ENCODE data around the gene TMEM135.
A peak's percentile ranks its signal among the peaks of the same experiment; 100 is the strongest.

Gene TMEM135

DNA sequence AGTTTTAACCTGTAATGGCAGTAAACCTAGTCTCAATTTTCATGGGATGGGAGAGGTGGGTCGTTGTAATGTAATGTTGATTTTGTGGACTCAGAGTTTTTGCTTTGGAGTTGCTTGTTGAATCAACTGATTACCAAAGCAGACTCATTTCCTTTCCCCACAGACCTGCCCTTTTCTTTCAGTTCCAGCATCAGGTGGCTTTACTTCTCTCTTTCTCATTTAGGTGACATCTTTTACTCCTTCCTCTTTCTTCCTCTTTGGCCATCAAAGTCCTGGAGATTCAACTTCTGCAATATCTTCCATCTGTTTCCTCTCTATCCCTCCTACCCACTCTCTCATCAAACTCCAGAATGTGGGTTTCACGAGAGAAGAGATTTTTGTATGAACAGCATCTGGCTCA, 313.9 kb downstream of the TMEM135 start:
- TF ChIP-seq NFIC (IDR thresholded peaks at IDR 0.05) (no peak), EP300 (IDR thresholded peaks at IDR 0.05; ENCODE audit: borderline replicate concordance) (no peak), TEAD4 (IDR thresholded peaks at IDR 0.05) (no peak), CREB1 (IDR thresholded peaks at IDR 0.05; ENCODE audit: low read depth) (no peak), TCF12 (IDR thresholded peaks at IDR 0.05; ENCODE audit: low read depth) (no peak), EGR1 (IDR thresholded peaks at IDR 0.05) (no peak), CEBPB (IDR thresholded peaks at IDR 0.05) (no peak), YY1 (IDR thresholded peaks at IDR 0.05; ENCODE audit: low read depth) (no peak)
- TF ChIP-seq, protein P1, sequence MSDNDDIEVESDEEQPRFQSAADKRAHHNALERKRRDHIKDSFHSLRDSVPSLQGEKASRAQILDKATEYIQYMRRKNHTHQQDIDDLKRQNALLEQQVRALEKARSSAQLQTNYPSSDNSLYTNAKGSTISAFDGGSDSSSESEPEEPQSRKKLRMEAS (IDR thresholded peaks at IDR 0.05) = no peak
- TF ChIP-seq, protein P2, sequence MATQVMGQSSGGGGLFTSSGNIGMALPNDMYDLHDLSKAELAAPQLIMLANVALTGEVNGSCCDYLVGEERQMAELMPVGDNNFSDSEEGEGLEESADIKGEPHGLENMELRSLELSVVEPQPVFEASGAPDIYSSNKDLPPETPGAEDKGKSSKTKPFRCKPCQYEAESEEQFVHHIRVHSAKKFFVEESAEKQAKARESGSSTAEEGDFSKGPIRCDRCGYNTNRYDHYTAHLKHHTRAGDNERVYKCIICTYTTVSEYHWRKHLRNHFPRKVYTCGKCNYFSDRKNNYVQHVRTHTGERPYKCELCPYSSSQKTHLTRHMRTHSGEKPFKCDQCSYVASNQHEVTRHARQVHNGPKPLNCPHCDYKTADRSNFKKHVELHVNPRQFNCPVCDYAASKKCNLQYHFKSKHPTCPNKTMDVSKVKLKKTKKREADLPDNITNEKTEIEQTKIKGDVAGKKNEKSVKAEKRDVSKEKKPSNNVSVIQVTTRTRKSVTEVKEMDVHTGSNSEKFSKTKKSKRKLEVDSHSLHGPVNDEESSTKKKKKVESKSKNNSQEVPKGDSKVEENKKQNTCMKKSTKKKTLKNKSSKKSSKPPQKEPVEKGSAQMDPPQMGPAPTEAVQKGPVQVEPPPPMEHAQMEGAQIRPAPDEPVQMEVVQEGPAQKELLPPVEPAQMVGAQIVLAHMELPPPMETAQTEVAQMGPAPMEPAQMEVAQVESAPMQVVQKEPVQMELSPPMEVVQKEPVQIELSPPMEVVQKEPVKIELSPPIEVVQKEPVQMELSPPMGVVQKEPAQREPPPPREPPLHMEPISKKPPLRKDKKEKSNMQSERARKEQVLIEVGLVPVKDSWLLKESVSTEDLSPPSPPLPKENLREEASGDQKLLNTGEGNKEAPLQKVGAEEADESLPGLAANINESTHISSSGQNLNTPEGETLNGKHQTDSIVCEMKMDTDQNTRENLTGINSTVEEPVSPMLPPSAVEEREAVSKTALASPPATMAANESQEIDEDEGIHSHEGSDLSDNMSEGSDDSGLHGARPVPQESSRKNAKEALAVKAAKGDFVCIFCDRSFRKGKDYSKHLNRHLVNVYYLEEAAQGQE (IDR thresholded peaks at IDR 0.05; ENCODE audit: low read depth) = no peak
- TF ChIP-seq, protein P3, sequence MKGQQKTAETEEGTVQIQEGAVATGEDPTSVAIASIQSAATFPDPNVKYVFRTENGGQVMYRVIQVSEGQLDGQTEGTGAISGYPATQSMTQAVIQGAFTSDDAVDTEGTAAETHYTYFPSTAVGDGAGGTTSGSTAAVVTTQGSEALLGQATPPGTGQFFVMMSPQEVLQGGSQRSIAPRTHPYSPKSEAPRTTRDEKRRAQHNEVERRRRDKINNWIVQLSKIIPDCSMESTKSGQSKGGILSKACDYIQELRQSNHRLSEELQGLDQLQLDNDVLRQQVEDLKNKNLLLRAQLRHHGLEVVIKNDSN (IDR thresholded peaks at IDR 0.05) = no peak

DNA sequence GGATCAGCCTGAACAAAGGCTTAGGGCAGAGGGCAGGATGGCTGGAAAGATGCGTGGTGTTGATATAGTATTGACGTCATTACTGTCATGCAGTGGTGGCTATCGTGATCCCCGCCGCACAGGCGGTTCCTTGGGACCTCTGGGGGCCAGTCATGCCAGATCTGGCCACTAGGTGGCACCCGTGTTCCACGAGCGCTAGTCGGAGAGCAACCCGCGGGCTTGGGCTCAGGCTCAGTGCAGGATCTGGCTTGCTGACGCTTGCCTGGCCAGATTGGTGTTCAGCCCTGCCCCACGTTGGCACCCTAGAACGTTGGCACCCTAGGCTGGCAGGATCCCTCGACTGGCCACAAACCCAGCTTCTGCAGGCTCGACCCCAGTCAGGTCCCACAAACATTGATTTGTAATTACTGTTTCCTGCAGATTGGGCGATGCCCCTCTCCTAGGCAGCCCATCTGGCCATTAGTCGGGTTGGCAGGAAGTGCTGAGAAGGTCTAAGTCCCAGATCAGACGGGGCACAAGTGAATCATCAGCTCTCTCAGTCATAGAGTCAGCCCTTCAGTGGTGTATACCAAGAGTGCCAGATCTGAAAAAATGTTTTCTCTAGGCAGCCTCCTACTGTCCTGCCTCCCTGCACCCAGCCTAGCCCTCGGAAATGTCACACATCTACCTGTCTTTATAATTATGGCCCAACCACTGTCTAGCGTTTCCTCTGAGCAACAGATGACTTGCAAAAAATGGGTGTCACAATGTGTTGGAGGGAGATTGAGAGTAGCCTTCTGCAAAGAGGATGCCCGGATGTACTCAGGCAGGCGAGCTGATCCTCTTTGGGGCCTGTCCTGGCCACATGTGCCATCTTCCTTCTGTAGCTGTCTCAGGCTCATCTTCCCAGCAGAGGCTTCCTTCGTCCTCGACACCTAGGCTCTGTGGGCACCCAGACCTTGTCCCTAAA, 315.3 kb downstream of the TMEM135 start:
- peak; percentile 93 for TF ChIP-seq RAD21 (IDR thresholded peaks at IDR 0.05; ENCODE audit: low read depth)
- no peak for TF ChIP-seq TAF1 (IDR thresholded peaks at IDR 0.05; ENCODE audit: low read depth)
- no peak for TF ChIP-seq EP300 (IDR thresholded peaks at IDR 0.05; ENCODE audit: borderline replicate concordance)
- no peak for TF ChIP-seq TEAD4 (IDR thresholded peaks at IDR 0.05)

DNA sequence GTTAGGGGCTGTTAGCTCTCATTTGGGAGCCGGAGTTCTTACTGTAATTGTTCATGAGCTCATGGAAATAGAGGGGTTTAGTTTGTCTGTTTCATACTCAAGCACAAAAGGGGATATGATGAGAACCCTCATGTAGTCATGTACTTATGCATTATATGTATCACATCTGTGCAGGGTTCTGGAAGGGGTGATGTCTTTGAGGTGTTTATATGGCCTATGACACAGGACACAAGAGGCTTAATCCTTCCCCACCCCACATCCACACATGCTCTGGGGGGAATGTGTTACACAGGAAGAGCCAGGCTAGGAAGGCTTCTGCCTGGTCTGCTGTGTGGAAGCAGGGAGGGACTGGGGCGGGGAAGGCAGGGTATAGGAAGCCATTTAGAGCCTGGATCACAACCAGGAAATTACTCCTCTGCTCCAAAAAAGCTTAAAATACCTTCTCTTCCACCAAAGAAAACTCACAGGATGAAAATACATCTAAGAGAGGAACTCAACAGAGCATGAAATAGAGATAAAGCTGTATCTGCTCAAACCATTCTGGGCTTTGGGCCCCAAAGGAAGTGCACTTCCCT, 316.1 kb downstream of the TMEM135 start:
- TF ChIP-seq ZBTB7A (IDR thresholded peaks at IDR 0.05; ENCODE audit: low read depth) = no peak
- TF ChIP-seq TEAD4 (IDR thresholded peaks at IDR 0.05) = no peak
- TF ChIP-seq FOXM1 (IDR thresholded peaks at IDR 0.05; ENCODE audit: borderline replicate concordance, low read depth) = no peak
- TF ChIP-seq CEBPB (IDR thresholded peaks at IDR 0.05) = no peak
- TF ChIP-seq RAD21 (IDR thresholded peaks at IDR 0.05; ENCODE audit: low read depth) = no peak
- no peak for TF ChIP-seq NFIC (IDR thresholded peaks at IDR 0.05)
- TF ChIP-seq EP300 (IDR thresholded peaks at IDR 0.05; ENCODE audit: borderline replicate concordance) = no peak
- TF ChIP-seq CREB1 (IDR thresholded peaks at IDR 0.05; ENCODE audit: low read depth) = no peak
- TF ChIP-seq TAF1 (IDR thresholded peaks at IDR 0.05; ENCODE audit: low read depth) = no peak
- no peak for TF ChIP-seq EGR1 (IDR thresholded peaks at IDR 0.05)
- TF ChIP-seq YY1 (IDR thresholded peaks at IDR 0.05; ENCODE audit: low read depth) = no peak
- TF ChIP-seq, protein P2 (IDR thresholded peaks at IDR 0.05; ENCODE audit: low read depth) = no peak
- TF ChIP-seq TCF12 (IDR thresholded peaks at IDR 0.05; ENCODE audit: low read depth) = no peak
- TF ChIP-seq, protein P1 (IDR thresholded peaks at IDR 0.05) = no peak
- TF ChIP-seq, protein P3 (IDR thresholded peaks at IDR 0.05) = no peak

DNA sequence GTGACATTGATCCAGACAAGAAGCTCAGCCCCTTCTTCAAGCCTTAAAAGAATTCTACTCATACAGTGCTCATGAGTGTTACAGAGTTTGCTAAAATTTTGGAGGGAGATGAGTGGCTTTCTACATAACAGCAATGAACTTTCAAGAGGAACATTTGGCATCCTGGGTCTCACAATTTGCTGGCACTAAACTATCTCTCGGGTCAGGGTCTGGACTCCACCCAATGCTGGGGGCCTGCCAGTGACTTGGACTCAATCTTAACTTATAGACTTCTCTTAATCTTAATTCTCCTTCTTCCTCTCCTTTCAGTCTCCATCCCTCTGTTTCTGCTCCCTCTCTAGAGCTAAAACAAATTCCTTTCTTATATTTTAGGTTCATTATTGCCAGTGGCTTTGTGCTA, 317.9 kb downstream of the TMEM135 start:
- TF ChIP-seq NFIC (IDR thresholded peaks at IDR 0.05) = no peak
- TF ChIP-seq, protein P1 (IDR thresholded peaks at IDR 0.05) = no peak
- TF ChIP-seq TAF1 (IDR thresholded peaks at IDR 0.05; ENCODE audit: low read depth) = no peak
- no peak for TF ChIP-seq YY1 (IDR thresholded peaks at IDR 0.05; ENCODE audit: low read depth)
- TF ChIP-seq CEBPB (IDR thresholded peaks at IDR 0.05) = no peak
- TF ChIP-seq TCF12 (IDR thresholded peaks at IDR 0.05; ENCODE audit: low read depth) = no peak
- TF ChIP-seq, protein P2 (IDR thresholded peaks at IDR 0.05; ENCODE audit: low read depth) = no peak
- no peak for TF ChIP-seq EGR1 (IDR thresholded peaks at IDR 0.05)
- TF ChIP-seq TEAD4 (IDR thresholded peaks at IDR 0.05) = no peak
- no peak for TF ChIP-seq EP300 (IDR thresholded peaks at IDR 0.05; ENCODE audit: borderline replicate concordance)
- TF ChIP-seq ZBTB7A (IDR thresholded peaks at IDR 0.05; ENCODE audit: low read depth) = no peak
- no peak for TF ChIP-seq FOXM1 (IDR thresholded peaks at IDR 0.05; ENCODE audit: borderline replicate concordance, low read depth)
- TF ChIP-seq, protein P3 (IDR thresholded peaks at IDR 0.05) = no peak
- no peak for TF ChIP-seq CREB1 (IDR thresholded peaks at IDR 0.05; ENCODE audit: low read depth)
- no peak for TF ChIP-seq RAD21 (IDR thresholded peaks at IDR 0.05; ENCODE audit: low read depth)
